Immature natural killer cell (primary cell): ENCODE measurements around the gene VAMP2. TPM values are rescaled to one million over a fixed set of nuclear protein-coding genes. Genes with fewer than 3 reads are reported as not detected.
A peak's percentile ranks its signal among the peaks of the same experiment; 100 is the strongest.

ENCODE experiments used
- DNase-seq, 3 donors: peaks; one replicate each; pipeline ENCODE4 v3.0.0; 2022; ENCODE audit warnings: mixed read lengths in 1 of 3
- H3K27ac Mint-ChIP-seq, 6 donors: one replicate each; pipeline ENCODE4 v1.8.0; 2020; ENCODE audit warnings: mixed read lengths in 6 of 6, mild to moderate bottlenecking in 5 of 6, inconsistent platforms in 4 of 6, moderate library complexity in 3 of 6
- H3K27me3 Mint-ChIP-seq, 3 donors: one replicate each; pipeline ENCODE4 v1.8.0; 2020 to 2021; ENCODE audit warnings: low read depth in 3 of 3, mild to moderate bottlenecking in 3 of 3, mixed read lengths in 3 of 3, moderate library complexity in 3 of 3, inconsistent platforms in 1 of 3
- H3K36me3 Mint-ChIP-seq, 3 donors: one replicate each; pipeline ENCODE4 v1.8.0; 2020; ENCODE audit warnings: mixed read lengths in 3 of 3, inconsistent platforms in 2 of 3, mild to moderate bottlenecking in 2 of 3
- H3K4me1 Mint-ChIP-seq, 2 donors: one replicate each; pipeline ENCODE4 v1.8.0; 2020; ENCODE audit warnings: inconsistent platforms in 2 of 2, mild to moderate bottlenecking in 2 of 2, mixed read lengths in 2 of 2, moderate library complexity in 1 of 2
- H3K4me3 Mint-ChIP-seq, 5 donors: one replicate each; pipeline ENCODE4 v1.8.0; 2020; ENCODE audit warnings: mild to moderate bottlenecking in 5 of 5, mixed read lengths in 5 of 5, inconsistent platforms in 3 of 5, moderate library complexity in 3 of 5
- H3K9me3 Mint-ChIP-seq, 6 donors: one replicate each; pipeline ENCODE4 v1.8.0; 2020; ENCODE audit warnings: mild to moderate bottlenecking in 6 of 6, mixed read lengths in 6 of 6, inconsistent platforms in 4 of 6, moderate library complexity in 3 of 6
- polyA plus RNA-seq, 3 donors: library from polyadenylated mRNA; unstranded; fragments of 300-500 nt; fragmentation: Illumina TruSeq; gene quantifications; one replicate each; pipeline ENCODE4 v1.2.3, GENCODE V29; 2021

Gene VAMP2, protein sequence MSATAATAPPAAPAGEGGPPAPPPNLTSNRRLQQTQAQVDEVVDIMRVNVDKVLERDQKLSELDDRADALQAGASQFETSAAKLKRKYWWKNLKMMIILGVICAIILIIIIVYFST
- polyA plus RNA-seq: 10 to 100 TPM; 33.6 to 93.6 (median 39.5) TPM

DNA sequence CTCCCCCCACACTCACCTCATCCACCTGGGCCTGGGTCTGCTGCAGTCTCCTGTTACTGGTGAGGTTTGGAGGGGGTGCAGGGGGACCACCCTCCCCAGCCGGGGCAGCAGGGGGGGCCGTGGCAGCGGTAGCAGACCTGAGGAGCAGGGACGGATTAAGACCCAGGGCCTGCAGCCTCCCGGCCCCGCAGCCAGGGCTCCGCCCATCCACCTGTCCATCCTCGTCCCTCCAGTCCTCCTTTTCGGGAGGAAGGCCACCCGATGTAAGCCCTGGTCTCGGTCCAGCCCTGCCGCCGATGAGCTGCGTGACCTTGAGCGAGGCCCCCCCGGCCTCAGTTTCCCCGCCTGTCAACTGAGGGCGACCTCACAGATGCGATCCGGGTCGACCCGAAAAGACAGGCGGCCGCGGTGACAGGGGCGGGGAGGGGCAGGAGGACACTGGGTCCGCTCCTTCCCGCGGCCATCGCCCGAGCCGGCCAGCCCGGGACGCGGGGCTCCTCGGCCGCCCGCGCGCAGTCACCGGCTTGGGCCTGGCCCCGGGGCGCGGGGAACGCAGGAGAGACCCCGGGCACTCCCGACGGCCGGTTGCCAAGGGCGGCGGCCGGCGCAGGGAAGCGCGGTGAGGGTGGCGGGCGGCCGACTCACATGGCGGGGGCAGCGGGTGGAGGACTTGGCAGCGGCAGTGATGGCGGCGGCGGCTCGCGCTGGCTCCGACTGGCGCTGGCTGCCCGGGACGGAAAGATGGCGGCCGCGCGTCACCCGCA lies at the start of gene VAMP2:
Gene VAMP2, minus strand, starts transcription at position 716 of the 764 bp plus-strand sequence. Its CDS starts 69 bp downstream, at position 647.
- H3K27me3 Mint-ChIP-seq: peaks cover 11 to 43% (median 22%) of the 10 kb centered on the region in 3 donors
- H3K36me3 Mint-ChIP-seq: peaks cover 0 to 13% (median 9%) of the 10 kb centered on the region in 3 donors
- peak within 1 kb of the TSS in 5 of 6 donors; percentile 97 to 99 (median 98) for H3K27ac Mint-ChIP-seq
- peak within 1 kb of the TSS; percentile 81 to 93 (median 89) for H3K4me3 Mint-ChIP-seq
- H3K4me1 Mint-ChIP-seq: peaks cover 56 to 64% of the 10 kb centered on the region in 2 donors
- no peaks in the 10 kb centered on the region for H3K9me3 Mint-ChIP-seq
- peak; percentile 88 to 91 (median 90) for DNase-seq

DNA sequence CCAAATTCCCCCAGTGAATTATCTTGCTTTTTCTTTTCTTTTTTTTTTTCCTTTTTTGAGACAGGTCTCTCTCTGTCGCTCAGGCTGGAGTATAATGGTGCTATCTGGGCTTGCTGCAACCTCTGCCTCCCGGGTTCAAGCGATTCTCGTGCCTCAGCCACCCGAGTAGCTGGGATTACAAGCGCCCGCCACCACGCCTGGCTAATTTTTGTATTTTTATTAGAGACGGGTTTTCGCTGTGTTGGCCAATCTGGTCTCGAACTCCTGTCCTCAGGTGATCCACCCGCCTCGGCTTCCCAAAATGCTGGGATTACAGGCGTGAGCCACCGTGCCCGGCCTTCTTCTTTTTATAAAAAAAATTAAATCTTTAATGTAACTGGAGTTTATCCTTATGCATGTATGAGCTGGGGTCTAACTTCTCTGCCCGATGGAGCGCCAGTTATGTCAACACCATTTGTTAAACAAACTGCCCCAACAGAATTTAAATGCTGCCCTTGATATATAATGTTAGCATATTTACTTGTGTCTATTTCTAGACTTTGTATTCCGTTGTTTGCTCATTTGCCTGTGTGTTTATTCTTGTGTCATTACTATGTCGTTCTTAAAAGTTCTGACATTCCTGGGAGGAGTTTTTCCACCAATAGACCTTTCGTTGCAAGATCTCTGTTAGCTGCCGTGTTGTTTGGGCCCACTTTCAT lies 48.2 kb upstream of the VAMP2 start:
- Mint-ChIP-seq H3K4me1 (peaks cover 17 to 22% of the 10 kb centered on the region in 2 donors), H3K27me3 (peaks cover 0 to 4% (median 0%) of the 10 kb centered on the region in 3 donors), H3K9me3 (no peaks in the 10 kb centered on the region), H3K36me3 (no peaks in the 10 kb centered on the region), H3K4me3 (peak overlapping the region; percentile 81 to 95 (median 93)), H3K27ac (peak overlapping the region; percentile 78 to 93 (median 84))
- no peak for DNase-seq

DNA sequence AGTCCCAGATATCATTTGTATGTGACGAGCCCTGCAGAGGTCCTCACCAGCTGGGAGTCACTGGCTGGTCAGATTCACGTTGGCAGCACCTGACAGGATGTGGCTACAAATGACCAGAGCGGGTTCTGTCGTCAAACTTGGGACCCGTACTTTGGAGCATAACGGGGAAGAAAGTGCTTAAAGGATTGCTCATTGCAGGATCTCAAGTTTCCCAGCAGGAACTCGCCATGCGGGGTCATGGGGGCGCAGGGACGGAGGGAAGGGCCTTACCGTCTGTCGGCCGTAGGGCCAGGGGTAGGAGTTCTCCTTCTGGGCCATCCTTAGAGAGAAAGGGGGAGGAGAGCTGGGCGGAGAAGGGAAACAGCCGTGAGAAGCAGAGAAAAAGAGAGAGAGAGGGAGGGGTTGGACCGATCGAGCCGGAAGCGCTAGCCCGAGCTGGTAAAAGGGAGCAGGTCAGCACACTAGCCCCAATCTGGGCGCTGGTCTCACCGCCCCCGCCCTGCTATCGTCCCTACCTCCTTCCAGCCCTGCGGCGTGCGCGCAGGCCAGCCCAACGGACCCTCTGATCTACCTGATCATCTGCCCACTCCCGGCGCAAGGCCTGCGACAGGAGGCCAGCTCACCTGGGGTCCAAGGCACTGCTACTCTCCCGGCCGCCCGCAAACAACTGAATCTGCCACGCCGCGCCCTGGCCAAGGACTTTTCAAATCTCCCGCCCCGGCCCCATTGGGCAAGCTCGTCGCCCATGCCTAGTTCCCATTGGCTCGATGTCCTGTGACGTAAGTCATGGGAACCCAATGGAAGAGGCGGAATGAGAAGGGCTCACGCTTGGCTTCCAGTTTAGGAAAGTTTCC lies 47.4 kb upstream of the VAMP2 start, which contains the start of gene AURKB:
Gene AURKB, minus strand, starts transcription at position 669 of the 854 bp plus-strand sequence. Its CDS starts 351 bp downstream, at position 318.
- Mint-ChIP-seq H3K36me3 (no peaks in the 10 kb centered on the region), H3K27me3 (peaks cover 0 to 4% (median 0%) of the 10 kb centered on the region in 3 donors), H3K4me3 (peak within 1 kb of the TSS; percentile 81 to 95 (median 93)), H3K27ac (peak within 1 kb of the TSS; percentile 78 to 93 (median 84)), H3K9me3 (no peaks in the 10 kb centered on the region), H3K4me1 (peaks cover 17 to 22% of the 10 kb centered on the region in 2 donors)
- peak; percentile 90 to 93 (median 92) for DNase-seq

DNA sequence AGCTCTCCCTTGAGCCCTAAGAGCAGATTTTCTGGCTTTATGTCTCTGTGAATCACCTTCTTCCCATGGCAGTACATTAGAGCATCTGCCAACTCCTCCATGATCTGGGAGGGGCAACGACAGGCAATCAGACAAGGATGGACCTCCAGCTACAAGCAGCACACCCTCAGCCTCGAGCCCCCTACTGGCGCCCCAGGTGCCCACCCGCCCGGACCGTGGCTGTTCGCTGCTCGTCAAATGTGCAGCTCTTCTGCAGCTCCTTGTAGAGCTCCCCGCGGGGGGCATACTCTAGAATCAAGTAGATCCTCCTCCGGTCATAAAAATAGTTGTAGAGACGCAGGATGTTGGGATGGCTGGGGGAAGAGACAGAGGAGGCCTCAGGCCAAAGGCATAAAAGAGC lies 43.8 kb upstream of the VAMP2 start:
- Mint-ChIP-seq H3K4me1 (peaks cover 16 to 20% of the 10 kb centered on the region in 2 donors), H3K27me3 (peaks cover 0 to 4% (median 0%) of the 10 kb centered on the region in 3 donors), H3K9me3 (no peaks in the 10 kb centered on the region), H3K36me3 (no peaks in the 10 kb centered on the region), H3K27ac (peak overlapping the region in 1 of 6 donors; percentile 37), H3K4me3 (no peak overlapping the region)
- no peak for DNase-seq

DNA sequence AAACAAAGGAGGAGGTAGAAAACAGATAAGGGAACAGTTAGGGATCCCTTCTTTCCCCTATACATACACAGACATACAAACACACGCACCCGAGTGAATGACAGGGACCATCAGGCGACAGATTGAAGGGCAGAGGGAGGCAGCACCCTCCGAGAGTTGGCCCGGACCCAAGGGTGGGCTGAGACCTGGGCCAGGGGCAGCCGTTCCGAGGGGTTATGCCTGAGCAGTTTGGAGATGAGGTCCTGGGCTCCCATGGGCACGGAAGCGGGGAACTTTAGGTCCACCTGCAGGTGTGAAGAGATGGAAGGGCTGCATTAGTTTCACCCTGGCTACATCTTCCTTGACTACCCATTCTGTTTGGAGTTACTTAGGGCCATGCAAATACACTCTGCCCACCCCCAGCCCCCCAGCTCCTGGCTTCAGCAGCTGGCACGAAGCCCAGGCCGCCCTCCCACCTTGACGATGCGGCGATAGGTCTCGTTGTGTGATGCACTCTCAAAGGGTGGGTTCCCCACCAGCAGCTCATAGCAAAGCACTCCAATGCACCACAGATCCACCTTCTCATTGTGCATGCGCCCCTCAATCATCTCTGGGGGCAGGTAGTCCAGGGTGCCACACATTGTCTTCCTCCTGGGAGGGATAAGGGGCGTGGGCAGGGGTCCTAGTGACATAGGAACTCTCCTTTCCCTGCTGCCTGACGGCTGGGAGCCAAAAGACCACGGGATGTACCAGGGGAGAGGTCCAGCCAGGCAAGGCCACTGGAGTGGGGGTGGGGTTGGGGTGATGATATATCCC lies 42.2 kb upstream of the VAMP2 start:
- Mint-ChIP-seq H3K9me3 (no peaks in the 10 kb centered on the region), H3K4me1 (peaks cover 7 to 9% of the 10 kb centered on the region in 2 donors), H3K27me3 (peaks cover 3 to 4% (median 4%) of the 10 kb centered on the region in 3 donors), H3K27ac (peak overlapping the region in 1 of 6 donors; percentile 49), H3K4me3 (no peak overlapping the region), H3K36me3 (no peaks in the 10 kb centered on the region)
- no peak for DNase-seq

DNA sequence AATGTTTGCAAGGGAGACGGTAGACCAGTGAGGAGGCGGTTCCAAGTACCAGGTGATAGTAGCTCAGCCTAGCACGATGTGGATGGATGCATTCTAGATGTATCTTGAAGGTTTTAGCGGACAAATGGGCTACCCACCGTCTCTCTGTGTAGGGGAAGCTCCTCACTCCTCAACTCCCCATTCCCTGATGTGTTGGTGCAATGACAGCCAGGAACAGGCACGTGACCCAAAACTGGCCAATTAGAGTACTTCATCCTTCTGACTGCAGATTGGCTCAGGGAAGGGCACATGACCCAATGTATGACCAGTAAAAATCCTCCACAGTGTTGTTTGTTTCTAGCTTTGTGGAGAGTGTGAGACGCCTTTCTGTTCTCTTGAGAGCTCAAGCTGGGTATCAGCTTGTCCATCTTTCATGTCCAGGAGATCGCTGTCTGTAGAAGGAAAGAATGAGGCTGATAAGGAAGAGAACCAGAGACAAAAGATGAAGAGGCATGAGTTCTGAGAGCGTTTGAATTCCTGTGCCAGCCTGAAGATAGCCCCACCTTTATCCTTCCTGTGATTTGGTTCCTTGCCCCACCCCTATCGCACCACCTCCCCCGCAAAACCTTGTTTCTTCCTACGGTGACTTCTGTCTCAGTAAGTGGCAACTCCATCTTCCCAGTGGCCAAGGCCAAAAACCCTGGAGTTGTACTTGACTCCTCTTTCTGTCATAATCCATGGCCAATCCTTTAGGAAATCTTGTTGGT lies 29.5 kb upstream of the VAMP2 start:
- Mint-ChIP-seq H3K4me1 (peaks cover 12 to 14% of the 10 kb centered on the region in 2 donors), H3K36me3 (no peaks in the 10 kb centered on the region), H3K27ac (no peak overlapping the region), H3K4me3 (no peak overlapping the region), H3K9me3 (no peaks in the 10 kb centered on the region), H3K27me3 (peaks cover 0 to 4% (median 2%) of the 10 kb centered on the region in 3 donors)
- DNase-seq: peak; percentile 59 to 69 (median 64)

DNA sequence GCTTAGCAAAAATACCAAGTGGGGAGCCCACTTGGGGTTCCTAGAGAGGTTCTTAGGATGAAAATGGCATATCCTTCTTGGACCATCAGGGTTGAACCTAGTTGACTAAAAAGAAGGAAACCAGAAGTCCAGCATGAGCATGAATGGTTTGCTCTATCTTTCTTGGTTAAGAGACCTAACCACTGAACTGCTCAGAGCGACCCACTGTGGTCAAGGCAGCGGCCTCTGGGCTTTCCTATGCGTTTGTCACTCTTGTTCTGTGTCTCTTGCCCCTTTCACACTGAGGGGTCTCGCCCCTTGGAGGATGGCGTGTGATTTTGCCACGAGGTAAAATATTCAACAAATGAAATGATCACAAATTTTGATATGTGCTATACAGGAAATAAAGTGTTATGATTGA lies 27.8 kb upstream of the VAMP2 start:
- Mint-ChIP-seq H3K36me3 (no peaks in the 10 kb centered on the region), H3K27ac (peak overlapping the region; percentile 77 to 94 (median 88)), H3K4me1 (peaks cover 12 to 14% of the 10 kb centered on the region in 2 donors), H3K4me3 (no peak overlapping the region), H3K9me3 (no peaks in the 10 kb centered on the region), H3K27me3 (peaks cover 0 to 4% (median 1%) of the 10 kb centered on the region in 3 donors)
- DNase-seq: no peak

DNA sequence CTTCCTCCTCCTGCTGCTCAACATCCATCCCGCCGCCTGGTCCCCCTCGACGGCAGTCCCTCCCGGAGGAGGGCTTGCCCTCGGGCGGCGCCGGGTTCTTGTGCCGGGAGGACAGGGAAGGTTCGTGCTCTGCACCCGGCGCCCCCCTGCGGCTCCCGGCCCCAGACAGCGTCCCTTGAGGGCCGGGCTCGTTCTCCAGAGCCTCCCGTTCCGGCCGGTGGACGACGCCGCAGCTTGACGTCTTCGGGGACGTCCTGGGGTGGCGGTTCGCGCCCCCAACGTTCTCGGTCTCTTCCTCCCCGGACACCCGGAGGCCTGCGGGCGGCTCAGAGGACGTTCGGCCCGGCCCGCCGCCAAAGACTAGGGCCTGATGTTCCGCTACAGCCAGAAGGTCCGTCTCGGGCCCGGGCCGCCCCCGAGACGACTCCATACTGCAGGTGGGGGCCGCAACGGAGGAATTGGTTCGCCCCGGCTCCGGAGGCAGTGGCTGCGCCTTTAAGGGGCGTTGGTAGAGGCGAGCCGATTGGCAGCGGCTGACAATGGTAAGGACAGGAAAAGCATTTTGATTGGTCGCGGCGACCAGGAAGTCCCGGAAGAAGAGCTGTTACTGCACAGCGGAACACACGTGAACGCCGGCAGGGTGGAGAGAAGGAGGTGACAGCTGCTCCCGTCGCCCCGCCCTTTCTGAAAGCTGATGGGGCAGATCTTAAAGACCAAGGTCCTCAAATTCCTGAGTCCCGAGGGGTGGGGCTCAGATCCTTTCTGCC lies 27.1 kb upstream of the VAMP2 start, which contains the start of gene BORCS6:
Gene BORCS6, minus strand, starts transcription at position 470 of the 767 bp plus-strand sequence. Its CDS starts 40 bp downstream, at position 430.
- H3K4me3 Mint-ChIP-seq: no peak within 1 kb of the TSS
- no peaks in the 10 kb centered on the region for H3K36me3 Mint-ChIP-seq
- H3K4me1 Mint-ChIP-seq: peaks cover 12 to 14% of the 10 kb centered on the region in 2 donors
- H3K27ac Mint-ChIP-seq: peak within 1 kb of the TSS; percentile 77 to 94 (median 88)
- H3K27me3 Mint-ChIP-seq: peaks cover 0 to 6% (median 3%) of the 10 kb centered on the region in 3 donors
- no peaks in the 10 kb centered on the region for H3K9me3 Mint-ChIP-seq
- DNase-seq: peak; percentile 96

DNA sequence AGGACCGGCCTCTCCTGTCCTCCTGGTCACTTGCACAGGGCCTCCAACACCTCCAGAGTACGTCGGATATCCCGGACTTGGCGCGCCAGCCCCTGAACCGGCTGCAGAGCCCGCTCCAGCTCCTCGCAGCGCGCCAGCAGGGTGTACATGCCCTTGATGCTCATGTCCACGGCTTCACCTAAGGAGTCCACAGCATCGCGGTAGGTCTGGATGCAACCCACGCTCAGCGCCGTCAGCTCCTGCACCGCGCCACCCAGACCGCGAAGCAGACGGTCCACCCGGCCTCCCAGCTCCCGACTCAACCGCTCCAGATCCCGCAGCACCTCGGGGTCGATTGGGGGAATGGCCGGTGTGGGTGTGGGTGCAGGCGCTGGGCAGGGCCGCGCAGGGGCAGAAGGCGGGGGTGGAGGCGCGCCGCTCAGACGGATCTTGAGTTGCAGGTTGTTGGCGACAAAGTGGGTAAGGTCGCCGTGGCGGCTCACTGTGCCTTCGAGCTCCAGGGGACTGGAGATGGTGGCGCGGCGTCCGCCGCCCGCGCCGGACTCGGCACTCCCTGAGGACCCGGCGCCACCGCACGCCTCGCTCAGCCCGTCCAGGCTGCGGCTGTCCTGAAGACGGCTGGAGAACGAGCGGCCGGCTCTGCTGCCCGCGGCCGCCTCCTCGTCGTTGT lies 26.4 kb upstream of the VAMP2 start:
- H3K27me3 Mint-ChIP-seq: peaks cover 0 to 10% (median 6%) of the 10 kb centered on the region in 3 donors
- no peak overlapping the region for H3K4me3 Mint-ChIP-seq
- peaks cover 14 to 15% of the 10 kb centered on the region in 2 donors for H3K4me1 Mint-ChIP-seq
- peak; percentile 24 to 44 (median 39) for DNase-seq
- no peaks in the 10 kb centered on the region for H3K36me3 Mint-ChIP-seq
- peak overlapping the region in 5 of 6 donors; percentile 77 to 94 (median 87) for H3K27ac Mint-ChIP-seq
- H3K9me3 Mint-ChIP-seq: no peaks in the 10 kb centered on the region

DNA sequence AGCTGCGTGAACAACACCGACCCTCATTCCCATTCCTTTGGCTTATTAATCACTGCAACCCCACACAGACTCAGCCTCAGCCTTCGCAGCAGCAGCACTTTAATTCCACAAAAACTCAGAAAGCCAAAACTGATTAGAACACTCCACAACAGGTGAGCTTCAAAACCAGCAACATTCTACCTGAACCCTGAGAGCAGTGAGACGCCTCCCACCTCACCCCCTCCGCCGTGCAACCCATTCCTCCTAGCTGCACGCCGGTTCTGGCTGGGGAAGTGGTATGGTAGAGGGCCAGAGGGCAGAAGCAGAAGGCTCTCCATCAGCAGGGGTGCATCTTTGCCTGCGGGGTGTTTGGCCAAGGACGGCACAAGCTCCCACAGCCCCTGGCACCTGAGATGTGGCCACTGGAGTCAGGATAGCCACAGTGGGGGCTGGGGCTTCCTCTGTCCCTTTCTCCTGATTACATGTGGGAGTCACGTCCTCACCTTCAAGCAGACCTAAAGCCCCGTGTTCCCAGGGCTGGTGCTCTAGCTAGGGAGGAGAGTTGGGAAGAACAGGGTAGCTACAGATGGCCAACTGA lies 25.6 kb upstream of the VAMP2 start:
- Mint-ChIP-seq H3K36me3 (no peaks in the 10 kb centered on the region), H3K4me3 (no peak overlapping the region), H3K27me3 (peaks cover 2 to 13% (median 6%) of the 10 kb centered on the region in 3 donors), H3K4me1 (peaks cover 14 to 15% of the 10 kb centered on the region in 2 donors), H3K27ac (peak overlapping the region in 1 of 6 donors; percentile 87), H3K9me3 (no peaks in the 10 kb centered on the region)
- peak in 1 of 3 donors; percentile 8 for DNase-seq
